HG03571 (cell line): ENCODE results near the gene EMILIN2.

Experiments
- ATAC-seq: cut with Tn5 transposase; IDR thresholded peaks from one replicate; pipeline ENCODE4 v1.9.1; 2021; ENCODE audit not compliant: unreplicated experiment

The EMILIN2 gene

DNA sequence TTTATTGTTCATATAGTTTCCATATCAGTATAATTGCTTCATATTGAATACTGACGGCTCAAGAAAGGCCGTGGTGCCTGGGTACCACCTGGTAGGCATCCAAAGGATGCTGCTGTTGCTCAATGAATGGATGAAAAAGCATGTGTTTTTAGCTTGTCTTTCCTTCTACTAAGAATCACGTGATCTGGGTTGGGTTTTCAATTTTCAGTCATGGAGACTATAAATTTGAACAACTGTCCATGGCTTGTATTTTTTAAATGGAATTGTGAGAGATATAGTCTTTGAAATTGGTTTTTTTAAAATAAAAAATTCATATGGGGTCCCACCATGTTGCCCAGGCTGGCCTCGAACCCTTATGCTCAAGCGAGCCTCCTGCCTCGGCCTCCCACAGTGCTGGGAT is 25.3 kb downstream of the EMILIN2 start:
- ATAC-seq = no peak

DNA sequence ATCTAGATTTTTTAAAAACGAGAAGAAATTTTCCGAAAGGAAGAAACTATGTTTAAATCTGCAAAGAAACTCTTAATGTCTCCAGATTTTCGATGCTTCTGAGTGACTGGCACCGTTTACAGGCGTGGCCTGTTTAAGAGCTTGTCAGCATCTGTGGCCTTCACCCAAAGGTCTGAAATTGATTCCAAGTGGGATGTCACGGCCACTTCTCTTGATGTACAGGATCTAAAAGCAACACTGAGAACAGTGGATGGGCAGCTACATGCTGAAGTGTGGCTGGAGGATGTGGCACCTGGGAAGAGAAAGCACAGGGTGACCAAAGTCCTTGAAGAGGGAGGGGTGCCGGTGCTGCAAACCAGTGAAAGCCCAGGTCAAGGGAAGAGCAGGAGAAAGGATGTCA is 28.0 kb downstream of the EMILIN2 start:
- ATAC-seq = no peak

DNA sequence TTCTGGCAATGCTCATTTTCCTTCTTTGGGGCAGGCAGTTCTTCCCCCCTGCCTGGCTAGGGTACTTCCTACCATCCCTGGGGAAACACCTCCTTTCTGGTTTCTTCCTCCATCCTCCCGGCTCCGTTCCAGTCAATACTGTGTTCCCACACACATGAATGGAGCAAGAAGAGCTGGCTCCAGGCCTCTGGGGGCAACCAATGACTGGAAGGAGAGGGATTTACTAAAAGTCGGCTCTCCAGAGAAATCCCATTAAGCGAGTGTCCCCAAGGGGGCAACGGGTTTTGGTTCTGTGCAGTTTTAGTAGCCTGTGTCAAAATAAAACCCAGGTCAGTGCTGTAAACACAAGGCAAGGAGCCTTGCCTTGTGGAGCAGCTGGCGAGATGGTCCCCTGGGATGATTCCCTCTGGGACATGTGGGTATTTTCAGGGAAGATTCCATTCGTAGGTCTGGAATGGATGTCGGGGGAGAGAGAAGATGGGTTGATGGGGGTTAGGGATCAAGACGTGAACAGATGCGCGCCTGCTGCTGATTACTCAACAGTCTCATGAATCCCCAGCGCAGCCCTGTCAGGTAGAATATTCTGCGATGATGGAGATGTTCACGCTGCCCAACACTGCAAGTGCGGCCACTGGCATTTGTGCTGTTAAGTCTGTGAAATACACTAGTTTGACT is 32.0 kb downstream of the EMILIN2 start:
- ATAC-seq = no peak

DNA sequence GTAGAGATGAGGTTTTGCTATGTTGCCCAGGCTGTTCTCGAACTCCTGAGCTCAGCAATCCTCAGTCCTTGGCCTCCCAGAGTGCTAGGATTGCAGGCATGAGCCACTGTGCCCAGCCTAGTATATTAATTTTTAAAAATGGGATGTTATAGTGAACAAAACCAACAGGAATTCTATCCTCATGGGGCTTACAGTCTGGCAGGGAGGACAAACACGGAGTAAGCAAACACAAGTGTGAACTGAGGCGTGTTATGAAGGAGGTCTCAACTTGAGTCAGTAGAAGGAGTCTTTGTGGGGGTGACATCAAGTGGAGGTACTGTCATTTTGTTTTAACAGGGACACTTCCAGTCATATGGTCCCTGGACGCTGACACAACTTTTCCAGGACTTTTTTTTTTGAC is 33.1 kb downstream of the EMILIN2 start:
- ATAC-seq = no peak

DNA sequence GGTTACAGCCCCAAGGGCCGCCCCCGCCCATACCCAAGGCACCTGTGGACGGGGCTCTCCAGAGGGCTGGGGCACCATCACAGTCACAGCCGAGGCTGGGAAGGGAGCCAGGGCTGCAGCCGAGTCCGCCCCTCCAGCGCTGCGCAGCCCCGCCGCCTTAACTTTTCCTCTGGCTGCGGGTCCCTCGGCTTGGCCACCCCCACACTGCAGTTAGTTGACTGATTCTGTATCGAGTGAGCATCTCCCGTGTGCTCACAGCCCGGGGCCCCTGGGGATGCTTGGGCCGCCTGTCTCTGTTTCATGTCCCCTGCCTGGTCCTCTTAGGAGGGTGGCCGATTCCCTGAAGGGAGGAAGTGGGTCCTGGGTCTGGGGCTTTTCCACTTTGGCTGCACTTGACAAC is 33.7 kb downstream of the EMILIN2 start:
- no peak for ATAC-seq

DNA sequence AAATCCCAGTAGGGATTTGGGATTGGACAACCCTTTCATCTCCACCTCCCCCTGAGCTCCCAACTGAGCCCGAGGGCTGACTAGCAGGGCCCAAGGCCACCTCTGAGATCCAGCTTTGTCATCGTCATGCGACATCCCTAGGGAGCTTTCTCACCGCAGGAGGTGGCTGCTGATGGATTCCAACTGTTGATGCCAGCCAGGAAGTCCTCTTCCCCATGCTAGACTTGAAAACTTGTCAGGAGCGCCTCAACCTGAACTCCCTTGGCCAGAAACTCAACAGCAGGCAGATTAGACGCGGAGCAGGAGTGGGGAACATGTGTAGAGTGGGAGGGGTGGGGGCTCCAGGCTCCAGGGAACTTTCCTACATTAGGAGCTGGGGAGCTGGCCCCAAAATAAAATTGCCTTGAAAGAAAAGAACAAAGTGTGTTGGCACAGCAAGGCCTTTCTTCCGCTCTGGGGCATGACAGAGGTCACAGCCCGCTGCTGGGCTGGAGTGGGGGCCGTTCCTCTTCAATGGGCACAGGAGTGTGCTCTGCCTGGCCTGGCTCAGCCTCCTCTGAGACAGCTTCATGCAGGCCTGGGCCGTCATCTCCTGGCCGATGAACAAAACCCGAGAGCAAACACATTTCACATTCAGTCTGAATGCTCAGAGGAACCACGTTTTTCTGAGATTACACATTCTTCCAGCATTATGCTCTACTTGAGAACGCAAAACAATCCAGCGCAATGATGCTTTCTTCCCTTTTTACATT is 34.5 kb downstream of the EMILIN2 start:
- ATAC-seq = no peak

DNA sequence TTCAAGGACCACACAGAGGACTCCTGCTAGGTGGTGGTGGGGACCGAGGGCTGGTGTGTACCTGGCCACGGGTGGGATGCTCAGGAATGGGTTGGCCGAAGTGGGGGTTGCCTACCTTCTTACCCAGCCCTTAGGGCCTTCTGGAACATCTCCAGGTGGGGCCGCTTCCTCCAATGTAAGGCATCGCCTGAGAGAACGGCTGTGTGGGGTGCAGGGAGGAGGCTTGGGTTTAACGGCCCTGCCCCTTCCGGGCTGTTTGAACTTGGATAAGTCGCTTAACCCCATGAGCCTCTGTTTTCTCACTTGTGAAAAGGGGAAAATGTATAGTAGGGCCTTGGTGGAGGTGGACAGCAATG is 35.0 kb downstream of the EMILIN2 start:
- ATAC-seq = no peak

DNA sequence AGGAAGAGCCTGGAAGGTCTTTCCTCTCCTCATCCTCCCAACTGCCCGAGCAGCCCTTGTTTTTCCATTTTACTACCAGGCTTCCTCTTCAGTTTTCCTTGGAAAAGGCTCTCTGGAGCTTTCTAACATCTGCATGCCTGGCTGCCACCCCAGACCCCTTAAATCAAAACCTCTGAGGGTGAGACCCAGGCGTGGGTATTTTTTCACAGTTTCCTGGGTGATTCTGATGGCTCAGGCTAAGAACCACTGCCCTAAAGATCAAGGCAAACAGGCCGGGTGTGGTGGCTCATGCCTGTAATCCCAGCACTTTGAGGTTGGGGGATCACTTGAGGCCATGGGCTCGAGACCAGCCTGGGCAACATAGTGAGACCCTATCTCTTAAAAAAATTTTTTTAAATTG is 35.4 kb downstream of the EMILIN2 start:
- no peak for ATAC-seq

DNA sequence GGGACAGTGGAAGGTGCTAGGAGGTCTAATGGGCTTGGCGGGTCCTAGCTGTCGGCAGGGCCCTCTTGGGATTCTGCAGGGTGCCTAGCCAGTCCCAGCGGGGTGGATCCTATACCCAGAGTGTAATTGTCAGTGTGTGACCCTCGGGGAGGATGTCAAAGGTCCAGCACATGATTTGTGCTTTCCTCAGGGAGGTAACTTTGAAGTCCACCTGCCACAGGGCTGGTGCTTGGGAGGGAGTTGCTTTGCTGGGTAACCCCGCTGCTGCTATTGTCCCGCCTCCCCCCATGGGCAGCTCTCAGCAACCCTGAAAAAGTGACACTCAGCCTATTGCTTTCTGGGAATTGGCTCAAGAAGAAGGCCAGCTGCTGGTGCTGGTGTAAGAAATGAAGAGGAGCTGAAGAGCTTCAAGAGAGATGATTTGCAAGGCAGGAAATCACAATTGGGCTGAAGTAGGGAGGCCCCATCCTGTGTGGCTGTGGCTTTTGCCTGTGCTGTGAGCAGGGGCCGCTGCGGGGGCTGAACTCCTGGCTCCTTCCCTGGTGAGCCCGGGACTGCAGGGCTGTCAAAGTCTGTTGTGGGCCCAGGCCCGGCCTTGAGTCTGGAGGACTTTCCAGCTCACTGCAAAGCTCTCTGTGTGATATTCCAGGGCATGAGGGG is 36.4 kb downstream of the EMILIN2 start:
- no peak for ATAC-seq

DNA sequence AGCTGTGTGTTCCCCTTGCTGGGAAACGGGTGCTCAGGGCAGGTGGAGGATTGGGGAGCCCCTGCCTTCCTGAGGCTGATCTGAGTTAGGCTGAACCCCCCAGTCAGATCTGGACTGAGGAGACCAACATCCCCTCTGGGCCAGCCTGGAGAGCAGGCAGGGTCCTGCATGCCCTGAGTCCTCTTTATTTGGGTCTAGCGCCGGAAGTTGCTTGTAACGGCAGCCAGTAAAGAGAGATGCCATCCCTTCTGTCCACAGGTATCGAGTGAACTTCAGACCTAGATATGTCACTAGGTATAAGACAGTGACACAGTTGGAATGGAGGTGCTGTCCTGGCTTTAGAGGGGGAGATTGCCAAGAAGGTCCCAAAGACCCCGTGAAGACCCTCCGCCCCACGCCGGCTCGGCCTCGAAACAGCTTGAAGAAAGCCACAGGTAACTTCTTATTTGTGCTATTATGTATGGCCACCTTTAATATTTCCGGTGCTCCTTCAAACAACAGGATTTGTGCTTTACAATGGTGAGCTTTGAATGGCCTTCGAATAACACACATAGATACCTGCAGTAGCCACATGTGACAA is 38.0 kb downstream of the EMILIN2 start:
- ATAC-seq = no peak

DNA sequence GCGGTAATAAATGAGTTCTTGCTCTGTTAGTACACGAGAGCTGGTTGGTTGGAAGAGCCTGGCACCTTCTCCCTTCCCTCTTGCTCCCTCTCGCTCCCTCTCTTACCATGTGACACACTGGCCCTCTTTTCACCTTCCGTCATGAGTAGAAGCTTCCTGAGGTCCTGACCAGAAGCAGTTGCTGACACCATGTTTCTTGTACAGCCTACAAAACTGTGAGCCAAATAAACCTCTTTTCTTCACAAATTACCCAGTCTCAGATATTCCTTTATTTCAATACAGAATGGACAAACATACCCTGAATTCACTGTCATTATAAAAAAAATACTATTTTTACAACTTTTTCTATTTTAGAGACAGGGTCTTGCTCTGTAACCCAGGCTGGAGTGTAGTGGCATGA is 40.7 kb downstream of the EMILIN2 start:
- ATAC-seq = no peak

DNA sequence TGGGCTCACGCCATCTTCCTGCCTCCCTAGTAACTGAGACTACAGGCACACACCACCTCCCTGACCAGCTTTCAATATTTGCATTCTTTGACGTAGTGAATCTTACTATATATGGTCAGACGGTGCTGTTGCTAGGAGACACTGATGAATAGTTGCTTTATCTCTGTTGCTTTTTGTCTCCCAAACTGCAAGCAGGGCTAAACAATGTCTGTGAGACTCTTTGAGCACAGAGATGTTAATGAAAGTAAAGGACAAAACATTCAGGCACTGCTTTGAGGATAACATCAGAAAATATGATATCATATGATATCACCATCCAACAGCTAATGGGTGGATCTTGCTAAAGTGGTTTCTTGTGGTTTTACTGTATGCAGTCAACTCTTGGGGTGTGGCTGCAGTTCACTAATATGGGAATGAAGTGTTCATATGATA is 43.0 kb downstream of the EMILIN2 start:
- no peak for ATAC-seq

DNA sequence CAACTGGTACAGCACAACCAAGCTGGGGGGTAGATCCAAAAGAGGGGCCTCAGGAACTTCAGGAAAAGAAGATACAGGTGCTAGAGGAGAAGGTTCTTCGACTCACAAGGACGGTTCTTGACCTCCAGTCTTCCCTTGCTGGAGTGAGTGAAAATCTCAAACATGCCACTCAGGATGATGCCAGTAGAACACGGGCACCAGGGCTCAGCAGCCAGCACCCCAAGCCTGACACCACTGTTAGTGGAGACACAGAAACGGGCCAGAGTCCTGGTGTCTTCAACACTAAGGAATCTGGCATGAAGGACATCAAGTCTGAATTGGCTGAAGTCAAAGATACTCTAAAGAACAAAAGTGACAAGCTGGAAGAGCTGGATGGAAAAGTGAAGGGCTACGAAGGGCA is 43.8 kb downstream of the EMILIN2 start:
- ATAC-seq = no peak

DNA sequence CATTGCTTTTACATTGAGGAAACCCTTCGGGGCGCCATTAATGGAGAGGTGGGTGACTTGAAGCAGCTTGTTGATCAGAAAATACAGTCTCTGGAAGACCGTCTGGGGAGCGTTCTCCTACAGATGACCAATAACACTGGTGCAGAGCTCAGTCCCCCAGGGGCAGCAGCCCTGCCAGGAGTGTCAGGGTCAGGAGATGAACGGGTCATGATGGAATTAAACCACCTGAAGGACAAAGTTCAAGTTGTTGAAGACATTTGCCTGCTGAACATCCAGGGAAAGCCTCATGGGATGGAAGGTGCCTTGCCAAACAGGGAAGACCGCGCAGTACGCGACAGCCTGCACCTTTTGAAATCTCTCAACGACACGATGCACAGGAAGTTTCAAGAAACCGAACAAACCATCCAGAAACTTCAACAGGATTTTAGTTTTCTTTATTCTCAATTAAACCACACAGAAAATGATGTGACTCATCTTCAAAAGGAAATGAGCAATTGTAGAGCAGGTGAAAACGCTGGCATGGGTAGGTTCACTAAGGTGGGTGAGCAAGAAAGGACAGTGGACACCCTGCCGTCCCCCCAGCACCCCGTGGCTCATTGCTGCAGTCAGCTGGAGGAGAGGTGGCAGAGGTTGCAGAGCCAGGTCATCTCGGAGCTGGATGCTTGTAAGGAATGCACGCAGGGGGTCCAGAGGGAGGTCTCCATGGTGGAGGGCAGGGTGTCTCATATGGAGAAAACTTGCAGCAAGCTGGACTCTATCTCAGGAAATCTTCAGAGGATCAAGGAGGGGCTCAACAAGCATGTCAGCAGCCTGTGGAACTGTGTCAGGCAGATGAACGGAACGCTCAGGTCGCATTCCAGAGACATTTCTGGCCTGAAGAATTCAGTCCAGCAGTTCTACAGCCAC is 45.0 kb downstream of the EMILIN2 start:
- ATAC-seq = no peak

DNA sequence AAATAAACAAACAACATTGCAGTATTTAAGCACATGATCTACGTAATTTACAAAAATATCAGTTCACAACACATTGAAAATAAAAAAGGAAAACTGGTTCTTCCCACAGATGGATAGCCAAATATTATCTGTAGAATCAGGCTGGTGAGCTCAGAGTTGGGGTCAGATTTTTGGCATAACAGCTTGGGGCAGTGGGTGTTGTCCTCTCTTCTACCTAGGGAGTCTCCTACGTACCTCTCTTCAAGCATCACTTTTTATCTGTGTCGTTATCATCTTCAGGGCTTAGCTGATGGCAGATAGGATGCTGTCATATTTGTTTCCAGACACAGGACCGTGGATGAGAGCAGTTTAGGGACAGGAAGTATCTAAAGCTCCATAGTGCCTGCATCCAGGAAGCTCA is 46.2 kb downstream of the EMILIN2 start:
- ATAC-seq = no peak

DNA sequence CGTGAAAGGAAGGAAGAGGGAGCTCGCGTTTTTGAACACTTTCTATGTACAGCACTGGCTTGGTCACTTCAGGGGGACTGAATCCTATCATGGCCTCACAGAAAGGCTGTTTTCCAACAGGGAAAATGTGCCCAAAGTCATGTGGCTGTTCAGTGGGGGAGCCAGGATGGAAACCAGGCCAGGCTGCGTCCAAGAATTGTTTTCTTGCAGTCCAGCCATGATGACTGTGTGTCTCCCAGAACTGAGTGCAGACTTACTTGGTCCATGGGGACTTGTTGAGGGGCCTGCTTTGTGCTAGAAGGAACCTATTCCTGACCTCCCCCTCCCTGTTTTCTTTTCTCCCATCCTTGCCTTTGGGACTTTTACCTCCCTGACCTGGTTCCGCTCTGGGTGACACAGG is 46.9 kb downstream of the EMILIN2 start:
- no peak for ATAC-seq

DNA sequence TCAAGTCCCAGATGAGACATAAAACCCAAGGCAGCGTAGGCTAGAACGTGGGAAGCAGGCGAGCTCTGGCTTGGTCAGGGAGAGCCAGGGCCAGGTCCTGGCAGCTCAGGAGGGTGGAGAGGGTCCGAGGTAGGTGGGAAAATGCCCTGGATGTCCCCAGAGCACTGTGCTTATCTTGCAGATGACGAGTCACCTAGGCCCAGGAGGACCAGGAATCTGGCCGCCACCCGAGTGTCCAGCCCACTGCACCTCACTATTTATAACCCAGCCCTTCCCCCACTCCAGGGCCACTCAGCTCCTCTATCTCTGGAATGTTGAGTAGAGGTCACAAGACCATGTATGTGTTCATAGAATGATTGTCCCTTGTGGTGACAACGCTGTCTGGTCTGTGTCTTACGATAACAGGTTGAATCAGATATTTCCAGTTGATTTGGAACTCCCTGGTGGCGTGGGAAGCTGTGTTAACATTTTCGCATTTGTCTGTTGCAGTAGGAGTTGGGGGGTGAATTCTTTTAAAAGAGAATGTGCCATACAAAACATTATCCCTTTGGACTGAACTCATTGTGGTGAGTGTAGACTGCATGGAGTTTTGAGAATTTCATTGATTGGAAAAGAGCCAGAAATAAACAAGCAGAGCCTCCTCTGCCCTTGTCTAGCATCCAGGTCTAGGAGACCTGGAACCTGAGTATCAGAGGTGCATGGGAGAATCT is 47.5 kb downstream of the EMILIN2 start:
- no peak for ATAC-seq

DNA sequence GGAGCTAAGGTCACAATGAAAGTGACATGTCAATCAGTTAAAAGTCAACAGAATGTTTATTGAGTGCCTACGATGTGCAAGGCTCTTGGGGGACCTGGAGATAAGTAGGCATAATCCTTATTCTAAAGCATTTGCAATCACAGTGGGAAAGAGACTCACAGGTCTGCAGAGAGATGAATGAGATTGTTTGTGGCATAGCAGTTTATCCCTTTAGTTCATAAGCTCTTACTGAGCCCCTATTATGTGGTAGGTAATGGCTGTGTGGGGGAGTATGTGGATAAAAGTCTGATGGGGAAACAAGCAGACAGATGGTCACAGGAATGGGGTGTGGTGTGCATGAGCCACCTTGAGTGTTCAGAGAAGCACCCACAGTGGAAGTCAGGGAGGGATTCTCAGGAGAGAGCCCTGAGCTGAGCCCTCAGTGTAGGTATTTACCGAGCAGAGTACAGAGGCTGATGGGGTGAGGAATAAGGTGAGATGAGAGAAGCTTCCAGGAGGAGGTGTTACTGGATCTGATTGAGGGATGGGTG is 48.1 kb downstream of the EMILIN2 start:
- ATAC-seq = no peak

DNA sequence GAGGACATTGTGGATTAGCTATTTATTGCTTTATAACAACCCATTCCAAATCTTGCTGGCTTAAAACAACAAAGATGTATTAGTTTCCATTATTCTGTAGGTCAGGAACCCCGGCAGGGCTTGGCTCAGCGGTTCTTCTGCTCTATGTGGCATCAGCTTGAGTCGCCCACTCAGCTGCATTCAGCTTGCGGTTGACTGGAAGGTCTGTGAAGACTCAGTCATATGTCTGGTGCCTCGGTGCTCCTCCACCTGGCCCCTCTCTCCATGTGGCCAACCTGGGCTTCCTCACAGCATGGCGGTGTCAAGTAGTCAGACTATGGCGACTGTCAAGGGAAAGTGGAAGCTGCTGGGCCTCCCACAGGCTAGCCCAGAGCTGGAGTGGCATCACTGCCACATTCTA is 48.6 kb downstream of the EMILIN2 start:
- ATAC-seq = no peak

DNA sequence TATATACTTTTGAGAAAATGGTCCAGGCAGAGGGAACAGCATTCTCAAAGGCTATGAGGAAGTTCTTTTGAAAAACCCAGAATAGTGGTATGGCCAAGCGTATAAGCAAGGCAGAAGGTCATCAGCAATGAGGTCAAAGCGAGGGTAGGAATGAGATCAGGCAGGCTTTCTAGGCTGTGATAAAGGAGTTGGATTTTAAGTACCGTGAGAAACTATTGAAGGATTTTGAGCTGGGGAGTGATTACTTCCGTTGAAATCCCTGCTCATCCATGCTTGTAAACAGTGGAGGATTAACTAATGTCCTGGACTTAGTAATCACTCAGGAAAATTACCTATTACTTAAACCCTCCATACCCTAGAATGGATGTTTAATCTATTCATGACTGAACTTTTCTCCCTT is 50.2 kb downstream of the EMILIN2 start:
- ATAC-seq = no peak
